Ovary (tissue), 3 donors: ENCODE data around the gene THBS1.

Experiments used
- CTCF ChIP-seq, 3 donors: fragments of 450-650 bp in 2 of 3; fragments of 200-600 bp in 1 of 3; IDR thresholded peaks; one replicate each; pipeline versions ENCODE4 v1.5.1 to v1.8.0; 2016 to 2022; ENCODE audit warnings: antibody characterized with exemption in 3 of 3, mild to moderate bottlenecking in 1 of 3
- POLR2A ChIP-seq: fragments of 450-650 bp; IDR thresholded peaks from one replicate; pipeline ENCODE4 v1.6.1; 2017; ENCODE audit warnings: antibody characterized with exemption, mild to moderate bottlenecking, moderate library complexity
- donor health status: DM: no; HTN: no; CAD: no.

- no peak for TF ChIP-seq CTCF (IDR thresholded peaks at IDR 0.05)
- no peak for TF ChIP-seq POLR2A
These were observed 58.2 kb downstream of the THBS1 start for GRCh38 chr15:39639037-39639436.
